HL-60 (cell line): ENCODE measurements around the gene CCR2.

Experiments
- DNase-seq, 2 experiments: peaks; one replicate each; pipeline ENCODE4 v3.0.0-alpha.2; 2010 to 2020; ENCODE audit warnings: low read depth in 1 of 2, low spot score in 1 of 2
- H3K27ac ChIP-seq: fragments of 250-450 bp; sonication (Bioruptor Pico); replicated peaks from 2 replicates; pipeline ENCODE4 v1.5.1; 2020; ENCODE audit warnings: mild to moderate bottlenecking, moderate library complexity
- H3K27me3 ChIP-seq: fragments of 250-450 bp; sonication (Bioruptor Pico); 2 replicates; pipeline ENCODE4 v1.5.1; 2021; ENCODE audit warnings: mild to moderate bottlenecking, moderate library complexity; ENCODE audit not compliant: insufficient read depth, poor library complexity, severe bottlenecking
- H3K4me3 ChIP-seq: replicated peaks from 2 replicates; pipeline ENCODE4 v1.5.1; 2011; ENCODE audit warnings: mild to moderate bottlenecking, control low read depth, low read length; ENCODE audit not compliant: insufficient read depth
- GABPA ChIP-seq: IDR thresholded peaks from 2 replicates; pipeline ENCODE4 v1.6.1; 2012; ENCODE audit warnings: low read depth
- POLR2AphosphoS5 ChIP-seq: IDR thresholded peaks from 2 replicates; pipeline ENCODE4 v1.6.1; 2012; ENCODE audit warnings: low read depth
- SPI1 ChIP-seq: IDR thresholded peaks from 2 replicates; pipeline ENCODE4 v1.6.1; 2012; ENCODE audit warnings: low read depth, mild to moderate bottlenecking, borderline replicate concordance
- TF ChIP-seq, protein P1 (sequence below): IDR thresholded peaks from one replicate; pipeline ENCODE4 v1.5.1; 2011; ENCODE audit warnings: low read length, control low read depth, inconsistent platforms; ENCODE audit not compliant: insufficient read depth
- TF ChIP-seq, protein P2 (sequence below): IDR thresholded peaks from 2 replicates; pipeline ENCODE4 v1.6.1; 2012; ENCODE audit warnings: low read depth; ENCODE audit not compliant: insufficient replicate concordance

CCR2 gene

DNA sequence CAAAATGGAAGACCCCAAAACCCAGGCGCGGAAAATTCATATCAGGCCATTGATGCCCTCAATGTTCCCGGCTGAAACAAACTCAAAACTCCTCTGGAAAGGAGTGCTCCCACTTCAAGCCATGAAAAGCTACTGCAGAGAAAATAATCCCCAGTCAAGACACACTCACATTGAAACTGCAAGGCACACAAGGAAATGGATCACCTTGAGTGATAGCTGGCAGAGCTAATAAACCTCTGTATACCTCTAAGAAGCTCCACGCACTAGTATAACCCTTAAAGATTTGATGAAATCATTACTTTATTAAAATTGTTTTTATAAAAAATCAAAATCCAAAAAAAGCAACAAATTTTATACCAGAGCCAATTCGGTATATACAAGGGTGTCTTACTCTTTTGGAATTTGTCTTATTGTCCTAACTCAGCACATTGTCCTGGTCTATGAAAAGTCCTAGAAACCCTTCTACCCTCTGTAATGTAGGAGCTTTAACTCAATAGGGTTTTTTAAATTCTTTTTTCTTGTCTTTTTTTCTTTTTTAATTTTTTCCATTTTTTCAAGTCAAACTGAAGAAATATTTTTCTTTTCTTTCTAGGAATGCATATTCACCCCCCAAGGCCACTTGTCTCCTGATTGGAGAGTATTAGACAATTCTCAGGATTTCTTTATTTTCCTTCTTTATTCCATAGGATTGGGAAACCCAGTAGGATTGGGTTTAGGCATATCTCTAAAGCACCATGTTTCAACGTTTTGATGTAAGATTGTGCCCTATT, 44.5 kb downstream of the CCR2 start:
- no peak overlapping the region for H3K4me3 ChIP-seq
- no peaks in the 10 kb centered on the region for H3K27me3 ChIP-seq
- no peak overlapping the region for H3K27ac ChIP-seq
- DNase-seq = no peak
- TF ChIP-seq, protein P1, sequence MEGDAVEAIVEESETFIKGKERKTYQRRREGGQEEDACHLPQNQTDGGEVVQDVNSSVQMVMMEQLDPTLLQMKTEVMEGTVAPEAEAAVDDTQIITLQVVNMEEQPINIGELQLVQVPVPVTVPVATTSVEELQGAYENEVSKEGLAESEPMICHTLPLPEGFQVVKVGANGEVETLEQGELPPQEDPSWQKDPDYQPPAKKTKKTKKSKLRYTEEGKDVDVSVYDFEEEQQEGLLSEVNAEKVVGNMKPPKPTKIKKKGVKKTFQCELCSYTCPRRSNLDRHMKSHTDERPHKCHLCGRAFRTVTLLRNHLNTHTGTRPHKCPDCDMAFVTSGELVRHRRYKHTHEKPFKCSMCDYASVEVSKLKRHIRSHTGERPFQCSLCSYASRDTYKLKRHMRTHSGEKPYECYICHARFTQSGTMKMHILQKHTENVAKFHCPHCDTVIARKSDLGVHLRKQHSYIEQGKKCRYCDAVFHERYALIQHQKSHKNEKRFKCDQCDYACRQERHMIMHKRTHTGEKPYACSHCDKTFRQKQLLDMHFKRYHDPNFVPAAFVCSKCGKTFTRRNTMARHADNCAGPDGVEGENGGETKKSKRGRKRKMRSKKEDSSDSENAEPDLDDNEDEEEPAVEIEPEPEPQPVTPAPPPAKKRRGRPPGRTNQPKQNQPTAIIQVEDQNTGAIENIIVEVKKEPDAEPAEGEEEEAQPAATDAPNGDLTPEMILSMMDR = no peak
- TF ChIP-seq SPI1 = no peak
- no peak for TF ChIP-seq POLR2AphosphoS5
- no peak for TF ChIP-seq GABPA
- TF ChIP-seq, protein P2, sequence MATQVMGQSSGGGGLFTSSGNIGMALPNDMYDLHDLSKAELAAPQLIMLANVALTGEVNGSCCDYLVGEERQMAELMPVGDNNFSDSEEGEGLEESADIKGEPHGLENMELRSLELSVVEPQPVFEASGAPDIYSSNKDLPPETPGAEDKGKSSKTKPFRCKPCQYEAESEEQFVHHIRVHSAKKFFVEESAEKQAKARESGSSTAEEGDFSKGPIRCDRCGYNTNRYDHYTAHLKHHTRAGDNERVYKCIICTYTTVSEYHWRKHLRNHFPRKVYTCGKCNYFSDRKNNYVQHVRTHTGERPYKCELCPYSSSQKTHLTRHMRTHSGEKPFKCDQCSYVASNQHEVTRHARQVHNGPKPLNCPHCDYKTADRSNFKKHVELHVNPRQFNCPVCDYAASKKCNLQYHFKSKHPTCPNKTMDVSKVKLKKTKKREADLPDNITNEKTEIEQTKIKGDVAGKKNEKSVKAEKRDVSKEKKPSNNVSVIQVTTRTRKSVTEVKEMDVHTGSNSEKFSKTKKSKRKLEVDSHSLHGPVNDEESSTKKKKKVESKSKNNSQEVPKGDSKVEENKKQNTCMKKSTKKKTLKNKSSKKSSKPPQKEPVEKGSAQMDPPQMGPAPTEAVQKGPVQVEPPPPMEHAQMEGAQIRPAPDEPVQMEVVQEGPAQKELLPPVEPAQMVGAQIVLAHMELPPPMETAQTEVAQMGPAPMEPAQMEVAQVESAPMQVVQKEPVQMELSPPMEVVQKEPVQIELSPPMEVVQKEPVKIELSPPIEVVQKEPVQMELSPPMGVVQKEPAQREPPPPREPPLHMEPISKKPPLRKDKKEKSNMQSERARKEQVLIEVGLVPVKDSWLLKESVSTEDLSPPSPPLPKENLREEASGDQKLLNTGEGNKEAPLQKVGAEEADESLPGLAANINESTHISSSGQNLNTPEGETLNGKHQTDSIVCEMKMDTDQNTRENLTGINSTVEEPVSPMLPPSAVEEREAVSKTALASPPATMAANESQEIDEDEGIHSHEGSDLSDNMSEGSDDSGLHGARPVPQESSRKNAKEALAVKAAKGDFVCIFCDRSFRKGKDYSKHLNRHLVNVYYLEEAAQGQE = no peak

DNA sequence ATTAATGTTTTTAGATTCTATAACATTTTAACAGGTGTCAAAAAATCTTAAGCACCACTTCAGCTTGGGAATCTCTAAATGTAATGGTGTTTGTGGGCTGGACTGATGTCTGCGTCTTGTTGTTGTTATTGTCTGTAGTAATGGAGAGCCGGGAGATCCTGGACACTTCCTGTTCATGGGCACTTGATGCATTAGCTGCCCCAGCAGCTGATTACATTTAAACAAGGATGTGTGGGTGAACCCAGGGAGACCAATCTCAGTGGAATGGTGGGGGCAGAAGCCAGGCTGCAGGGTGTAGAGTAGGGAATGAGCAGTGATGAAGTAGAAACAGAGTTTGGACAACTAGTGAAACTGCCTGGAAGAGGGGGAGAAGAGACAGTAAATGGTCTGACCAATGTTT, 45.2 kb downstream of the CCR2 start:
- DNase-seq = no peak
- no peak for TF ChIP-seq GABPA
- TF ChIP-seq, protein P1 = no peak
- Histone ChIP-seq H3K27me3 (no peaks in the 10 kb centered on the region), H3K27ac (no peak overlapping the region), H3K4me3 (no peak overlapping the region)

DNA sequence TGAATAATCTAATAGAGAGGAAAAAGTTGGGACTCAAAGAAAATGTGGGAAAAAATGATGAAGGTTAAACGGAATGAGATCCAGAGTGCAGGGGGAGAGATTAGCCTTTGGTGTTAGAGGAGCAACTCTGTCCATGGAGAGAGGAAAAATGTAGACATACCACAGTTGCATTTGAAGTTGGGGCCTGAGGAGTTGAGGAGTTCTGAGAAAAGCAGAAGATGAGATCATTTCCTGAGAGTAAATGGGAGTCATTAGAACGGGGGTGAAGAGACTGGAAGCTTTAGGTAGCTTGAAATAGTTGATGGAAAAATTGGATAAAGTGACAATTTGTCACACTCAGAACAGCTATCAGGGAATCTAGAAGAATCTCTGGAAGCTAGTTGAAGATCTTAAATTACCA, 45.6 kb downstream of the CCR2 start:
- TF ChIP-seq, protein P1 = no peak
- TF ChIP-seq POLR2AphosphoS5 = no peak
- TF ChIP-seq, protein P2 = no peak
- no peak for TF ChIP-seq GABPA
- TF ChIP-seq SPI1 = no peak
- Histone ChIP-seq H3K4me3 (no peak overlapping the region), H3K27me3 (no peaks in the 10 kb centered on the region), H3K27ac (no peak overlapping the region)
- DNase-seq = no peak
